Fibroblast of lung (primary cell): ENCODE results near the gene TACR1.

ENCODE experiments used
- EZH2 ChIP-seq: IDR thresholded peaks from 2 replicates; pipeline ENCODE4 v1.5.1; 2012; ENCODE audit warnings: low read length, control low read depth, mild to moderate bottlenecking; ENCODE audit errors: missing control alignments
- TF ChIP-seq, protein P1 (sequence below), 2 donors: IDR thresholded peaks in 1 of 2; conservative IDR thresholded peaks in 1 of 2; 1 replicate in 1 of 2; 2 replicates in 1 of 2; pipeline ENCODE4 v1.5.1; 2011 to 2012; ENCODE audit warnings: low read length in 2 of 2, control low read depth in 1 of 2, inconsistent platforms in 1 of 2, low read depth in 1 of 2, mild to moderate bottlenecking in 1 of 2

DNA sequence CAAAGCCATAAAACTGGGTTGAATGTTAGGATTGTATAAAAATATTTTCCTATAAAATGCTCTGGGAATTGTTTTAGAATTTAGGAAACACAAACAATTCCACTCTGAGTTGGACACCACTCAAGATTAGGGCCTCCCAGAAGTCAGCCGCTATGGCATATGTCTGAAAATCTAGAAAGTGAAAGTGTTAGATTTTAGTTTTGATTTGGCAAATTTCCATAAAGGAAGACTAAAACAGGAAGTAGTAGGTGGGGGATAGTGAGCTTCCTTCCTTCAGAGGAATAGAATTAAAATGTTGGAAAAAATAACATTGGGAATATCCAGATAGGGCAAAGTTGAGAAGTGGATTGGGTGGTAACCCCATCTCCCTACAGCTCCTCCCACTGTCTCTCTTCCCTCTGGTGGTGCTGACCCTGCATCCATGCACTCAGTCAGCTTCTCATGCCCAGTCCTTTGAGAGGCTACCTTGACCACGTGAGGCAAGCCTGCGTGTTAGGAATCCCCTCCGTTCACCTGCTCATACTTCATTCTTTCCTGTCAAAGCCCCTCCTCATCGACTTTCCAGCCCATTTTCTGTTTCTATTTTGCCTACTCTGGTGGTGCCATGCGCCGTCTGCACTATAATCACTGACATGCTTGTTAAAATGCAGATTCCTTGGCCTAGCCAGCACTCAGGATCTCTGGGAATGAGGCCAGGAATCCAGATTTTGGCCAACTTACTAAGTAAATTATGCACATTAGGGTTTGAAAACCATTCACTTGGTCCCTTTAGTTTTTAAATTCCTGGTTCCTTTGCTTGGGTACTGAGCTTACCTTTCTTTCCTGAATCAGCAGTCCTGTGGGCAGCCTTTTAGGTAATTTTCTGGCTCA, 157.4 kb downstream of the TACR1 start:
- TF ChIP-seq, protein P1, sequence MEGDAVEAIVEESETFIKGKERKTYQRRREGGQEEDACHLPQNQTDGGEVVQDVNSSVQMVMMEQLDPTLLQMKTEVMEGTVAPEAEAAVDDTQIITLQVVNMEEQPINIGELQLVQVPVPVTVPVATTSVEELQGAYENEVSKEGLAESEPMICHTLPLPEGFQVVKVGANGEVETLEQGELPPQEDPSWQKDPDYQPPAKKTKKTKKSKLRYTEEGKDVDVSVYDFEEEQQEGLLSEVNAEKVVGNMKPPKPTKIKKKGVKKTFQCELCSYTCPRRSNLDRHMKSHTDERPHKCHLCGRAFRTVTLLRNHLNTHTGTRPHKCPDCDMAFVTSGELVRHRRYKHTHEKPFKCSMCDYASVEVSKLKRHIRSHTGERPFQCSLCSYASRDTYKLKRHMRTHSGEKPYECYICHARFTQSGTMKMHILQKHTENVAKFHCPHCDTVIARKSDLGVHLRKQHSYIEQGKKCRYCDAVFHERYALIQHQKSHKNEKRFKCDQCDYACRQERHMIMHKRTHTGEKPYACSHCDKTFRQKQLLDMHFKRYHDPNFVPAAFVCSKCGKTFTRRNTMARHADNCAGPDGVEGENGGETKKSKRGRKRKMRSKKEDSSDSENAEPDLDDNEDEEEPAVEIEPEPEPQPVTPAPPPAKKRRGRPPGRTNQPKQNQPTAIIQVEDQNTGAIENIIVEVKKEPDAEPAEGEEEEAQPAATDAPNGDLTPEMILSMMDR (conservative IDR thresholded peaks at IDR 0.05 in 1 of 2, IDR thresholded peaks at IDR 0.05 in 1 of 2; ENCODE audit: low read depth in 1 of 2, low read length in 2 of 2): no peak
- TF ChIP-seq EZH2: no peak
